GM21447 (cell line): ENCODE results near the gene TMEM237.

Experiments used
- ATAC-seq: cut with Tn5 transposase; IDR thresholded peaks from one replicate; pipeline ENCODE4 v1.9.1; 2021; ENCODE audit not compliant: unreplicated experiment

The TMEM237 gene

DNA sequence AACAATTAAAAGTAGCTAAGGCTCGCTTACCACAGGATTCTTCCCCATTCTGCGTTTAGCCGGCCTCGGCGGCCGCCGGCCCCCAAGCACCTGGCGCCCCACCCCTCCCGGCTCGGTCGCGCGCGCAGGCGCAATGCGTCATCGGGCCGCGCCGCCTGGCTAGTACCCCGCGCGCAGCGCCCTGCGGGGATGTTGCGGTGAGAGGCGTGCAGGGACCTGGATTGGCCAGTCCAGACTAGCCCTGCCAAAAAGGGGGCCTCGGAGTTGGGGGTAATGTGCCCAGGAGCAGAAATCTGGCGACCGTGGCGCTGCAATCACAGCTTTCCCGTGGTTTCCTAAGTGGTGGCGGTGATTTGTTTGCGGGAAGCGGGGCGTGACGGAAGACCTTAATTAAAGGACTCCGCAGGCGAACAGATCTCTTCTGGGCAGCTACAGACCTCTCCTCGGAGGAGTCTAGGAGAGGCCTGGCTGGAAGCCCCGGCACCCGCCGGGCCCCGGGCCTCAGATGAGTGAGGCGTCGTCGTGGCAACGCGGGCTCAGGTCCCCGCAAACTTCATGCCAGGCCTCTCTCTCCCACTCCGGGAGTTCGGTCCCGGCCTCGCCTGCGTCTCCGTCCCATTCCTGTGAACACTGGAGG lies 606 bp downstream of the TMEM237 start:
- peak; percentile 75 for ATAC-seq

DNA sequence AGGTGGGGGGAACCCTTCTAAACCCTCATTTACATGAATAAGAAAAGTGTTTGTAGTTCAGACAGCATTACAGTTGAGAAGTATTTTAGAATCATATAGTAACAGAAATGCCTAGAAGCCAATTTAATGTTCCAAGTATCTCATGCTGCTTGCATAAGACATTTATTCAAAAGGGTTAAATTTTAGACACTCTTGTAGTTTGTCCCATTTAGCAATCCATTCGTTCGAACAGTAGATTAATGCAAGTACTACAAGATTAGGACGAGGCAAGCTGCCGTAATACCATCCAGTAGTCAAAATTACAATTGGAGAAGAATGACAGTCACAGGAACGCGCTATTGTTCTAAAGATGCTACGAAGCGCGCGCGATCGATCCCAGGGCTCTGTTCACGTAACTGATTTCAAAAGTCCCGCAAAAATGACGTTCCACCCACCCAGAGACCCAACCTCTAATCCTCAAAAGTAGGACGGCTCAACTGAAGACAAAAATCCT lies 1.2 kb downstream of the TMEM237 start:
- peak; percentile 38 for ATAC-seq

DNA sequence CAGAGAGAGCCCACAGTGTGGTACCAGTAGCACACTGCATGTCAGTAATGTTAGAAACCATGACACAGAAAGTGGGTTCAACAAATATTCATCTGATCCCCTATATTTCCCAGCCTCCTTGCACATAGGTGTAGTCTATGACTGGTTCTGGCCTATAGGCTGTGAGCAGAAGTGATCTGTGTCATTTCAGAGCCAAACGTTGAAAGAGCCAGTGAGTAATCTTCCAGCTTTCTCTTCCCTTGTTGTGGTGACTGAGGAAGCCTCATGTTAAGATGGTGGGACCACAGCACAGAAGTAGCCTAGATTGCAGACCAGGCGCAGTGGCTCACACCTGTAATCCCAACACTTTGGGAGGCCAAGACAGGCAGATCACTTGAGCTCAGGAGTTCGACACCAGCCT lies 4.1 kb downstream of the TMEM237 start:
- no peak for ATAC-seq

DNA sequence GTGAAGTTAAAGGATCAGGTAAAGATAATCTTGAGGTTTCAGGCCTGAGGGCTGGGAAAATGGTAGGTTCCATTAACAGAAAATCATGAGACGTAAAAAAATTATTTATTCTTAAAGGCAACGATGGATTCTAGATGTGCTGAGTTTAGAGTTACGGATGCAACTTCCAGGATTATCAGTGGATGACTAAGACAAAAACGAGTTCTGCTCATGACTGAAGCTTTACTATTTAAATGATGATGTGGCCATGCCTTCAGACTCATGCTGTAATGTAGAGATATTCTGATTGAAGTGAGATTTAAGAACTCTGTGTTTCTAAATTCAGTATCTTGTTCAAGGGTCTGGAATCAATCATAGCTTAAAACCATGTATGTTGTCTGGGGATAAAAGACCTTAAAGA lies 5.0 kb downstream of the TMEM237 start:
- ATAC-seq: no peak

DNA sequence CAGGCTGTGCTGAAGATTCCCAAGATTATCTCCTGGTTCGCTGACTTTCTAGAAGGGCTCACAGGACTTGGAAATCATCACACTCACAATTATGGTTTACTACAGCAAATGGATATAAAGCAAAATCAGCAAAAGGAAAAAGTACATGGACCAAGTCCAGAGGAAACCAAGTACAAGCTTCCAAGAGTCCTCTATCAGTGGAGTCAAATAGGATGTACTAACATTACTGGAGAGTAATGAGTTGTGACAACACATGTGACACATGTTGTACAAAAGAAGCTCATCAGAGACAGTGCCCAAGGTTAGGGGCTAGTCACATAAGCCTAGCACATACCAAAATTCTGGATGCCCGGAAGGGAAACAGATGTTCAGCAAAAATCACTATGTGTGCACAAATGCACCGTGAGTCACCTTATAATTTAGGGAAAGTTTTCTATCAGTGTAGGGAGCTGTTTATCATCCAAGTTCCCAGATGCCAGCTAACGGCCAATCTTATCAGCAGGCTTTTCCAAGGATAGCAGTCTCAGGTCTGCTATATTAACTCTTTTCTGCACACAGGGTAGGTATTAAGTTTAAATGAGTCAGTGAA lies 9.5 kb downstream of the TMEM237 start:
- no peak for ATAC-seq

DNA sequence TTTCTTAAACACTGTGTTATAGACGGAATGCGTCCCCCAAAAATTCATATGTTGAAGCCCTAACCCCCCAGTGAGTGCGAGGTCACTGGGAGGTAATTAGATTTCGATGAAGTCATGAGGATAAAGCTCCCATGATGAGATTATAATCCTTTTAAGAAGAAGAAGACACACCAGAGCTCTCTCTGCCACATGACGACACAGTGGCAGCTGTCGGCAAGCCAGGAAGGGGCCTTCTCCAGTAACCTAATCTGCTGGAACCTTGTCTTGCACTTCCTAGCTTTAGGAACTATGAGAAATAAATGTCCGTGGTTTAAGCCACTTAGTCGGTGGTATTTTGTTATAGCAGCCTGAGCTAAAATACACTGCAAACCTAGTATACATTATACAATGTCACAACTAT lies 12.3 kb downstream of the TMEM237 start:
- no peak for ATAC-seq

DNA sequence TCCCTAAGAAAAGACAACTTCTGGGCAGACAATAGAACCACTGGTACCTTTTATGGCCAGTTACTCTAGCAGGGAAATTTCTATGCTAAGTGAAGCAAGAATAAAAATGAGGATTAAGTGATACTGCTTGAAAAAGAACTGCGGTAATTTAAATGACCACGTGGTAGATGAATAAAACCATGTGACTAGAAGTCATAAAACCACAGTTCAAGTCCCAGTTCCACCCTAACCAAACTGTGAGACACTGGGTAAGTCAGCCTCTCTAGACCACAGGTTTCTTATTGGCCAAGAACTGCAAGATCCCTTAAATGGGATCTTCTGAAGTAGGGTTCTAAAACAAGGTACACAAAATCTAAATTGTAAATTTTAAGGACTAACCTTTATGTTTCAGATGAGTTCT lies 12.7 kb downstream of the TMEM237 start:
- no peak for ATAC-seq

DNA sequence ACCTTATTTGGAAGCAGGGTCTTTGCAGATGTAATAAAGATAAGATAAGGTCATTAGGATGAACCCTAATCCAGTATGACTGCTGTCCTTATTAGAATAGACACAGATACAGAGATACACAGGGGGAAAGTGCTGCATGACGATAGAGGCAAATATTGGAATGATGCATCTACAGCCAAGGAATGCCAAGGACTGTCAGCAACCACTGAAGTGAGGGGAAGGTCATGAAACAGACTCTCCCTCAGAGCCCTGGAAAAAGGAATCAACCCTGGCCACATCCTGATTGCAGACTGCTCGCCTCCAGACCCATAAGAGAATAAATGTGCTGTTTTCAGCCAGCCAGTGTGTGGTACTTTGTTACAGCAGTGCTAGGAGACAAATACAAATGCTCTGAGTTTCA lies 14.8 kb downstream of the TMEM237 start:
- ATAC-seq: no peak

DNA sequence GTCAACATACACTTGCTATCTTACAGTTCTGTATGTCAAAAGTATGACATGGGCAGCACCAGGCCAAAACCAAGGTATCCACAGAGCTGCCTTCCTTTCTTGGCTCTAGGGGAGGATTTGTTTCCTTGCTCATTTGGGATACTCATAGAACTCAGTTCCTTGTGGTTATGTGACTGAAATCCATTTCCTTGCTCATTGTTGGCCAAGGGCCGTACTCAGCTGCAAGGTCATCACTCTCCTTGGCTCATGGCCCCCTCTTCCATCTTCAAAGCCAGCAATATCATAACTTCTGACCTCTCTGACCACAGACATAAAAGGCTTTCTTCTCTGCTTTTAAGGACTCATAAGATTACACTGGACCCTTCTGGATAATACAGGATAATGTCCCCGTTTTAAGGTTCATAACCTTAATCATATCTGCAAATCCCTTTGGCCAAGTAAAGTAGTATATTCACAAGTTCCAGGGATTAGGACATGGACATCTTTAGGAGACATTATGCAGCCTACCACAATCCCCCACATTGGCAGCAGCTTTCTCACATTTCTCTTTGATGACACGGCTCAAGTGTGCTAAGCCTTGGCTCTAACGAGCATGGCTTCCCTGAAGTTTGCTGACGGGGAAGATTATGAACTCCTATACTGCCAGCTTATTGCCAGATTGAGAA lies 20.9 kb downstream of the TMEM237 start:
- ATAC-seq: no peak

DNA sequence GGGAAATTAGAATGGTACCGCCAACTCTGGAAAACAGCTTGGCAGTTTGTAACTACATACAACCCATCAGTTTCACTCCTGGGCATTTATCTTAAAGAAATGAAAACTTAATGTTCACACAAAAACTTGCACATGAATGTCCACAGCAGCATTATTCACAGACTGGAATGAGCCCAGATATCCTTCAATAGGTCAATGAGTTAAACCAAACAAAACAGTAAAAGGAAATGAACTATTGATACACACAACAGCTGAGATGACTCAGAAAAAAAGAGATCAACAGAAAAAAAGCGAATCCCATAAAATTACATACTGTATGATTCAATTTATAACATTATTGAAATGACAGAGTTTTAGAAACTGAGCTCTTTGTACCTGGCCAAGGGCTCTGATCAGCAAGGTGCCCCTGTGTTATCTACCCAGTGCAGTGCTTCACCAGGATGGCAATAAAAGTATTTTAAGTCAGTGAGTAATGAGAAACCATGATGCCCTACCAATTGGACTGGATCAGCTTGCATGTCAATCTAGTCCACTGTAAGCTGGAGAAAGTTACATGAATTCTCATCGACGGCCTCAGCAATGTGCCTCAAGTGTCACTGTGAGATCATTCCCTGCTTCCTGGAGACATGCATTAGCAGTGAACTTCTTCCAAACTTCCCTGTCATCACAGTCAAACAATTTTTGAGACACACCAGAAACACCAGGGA lies 21.9 kb downstream of the TMEM237 start:
- ATAC-seq: no peak

DNA sequence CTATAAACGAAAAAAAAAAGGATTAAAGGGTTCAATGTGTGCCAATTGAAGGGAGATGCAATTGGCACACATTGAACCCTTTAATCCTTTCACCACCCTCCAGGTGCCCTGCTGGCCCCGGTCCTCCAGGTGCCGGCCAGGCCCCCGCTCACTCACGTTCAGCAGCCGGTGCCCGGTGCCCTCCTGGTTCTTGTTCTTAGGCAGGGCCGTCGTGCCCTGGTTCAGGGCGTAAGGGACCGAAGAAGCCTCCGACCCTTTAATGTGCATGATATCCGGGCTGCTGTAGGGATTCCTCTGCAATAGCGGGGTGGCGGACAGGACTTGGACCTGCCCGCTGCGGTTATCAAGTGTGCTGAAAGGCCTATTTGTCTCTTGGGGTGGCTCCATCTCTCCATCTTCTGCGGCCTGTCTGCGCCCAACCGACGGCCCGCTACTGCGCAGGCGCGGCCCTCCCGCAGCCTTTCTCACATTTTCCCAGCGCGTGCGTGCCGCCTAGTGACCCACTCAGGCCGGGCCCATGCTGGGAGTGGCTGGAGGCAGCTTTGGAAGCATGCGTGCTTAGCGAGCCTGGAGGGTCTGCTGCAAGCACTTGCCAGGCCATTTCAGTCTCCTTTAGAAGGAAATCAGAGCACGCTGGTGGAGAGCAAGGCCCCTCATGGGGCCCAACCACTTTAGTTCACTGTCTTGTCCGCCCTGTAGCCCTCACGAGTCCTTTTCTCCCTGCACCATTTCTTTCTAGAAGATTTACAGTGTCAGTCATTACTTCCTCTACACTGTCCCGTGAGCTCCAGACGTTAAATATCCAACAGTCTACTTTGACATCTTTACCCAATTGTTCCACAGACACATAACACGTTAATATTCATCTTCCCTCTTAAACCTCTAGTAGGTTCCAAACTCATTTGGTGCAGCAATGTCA lies 24.3 kb downstream of the TMEM237 start:
- ATAC-seq: no peak

DNA sequence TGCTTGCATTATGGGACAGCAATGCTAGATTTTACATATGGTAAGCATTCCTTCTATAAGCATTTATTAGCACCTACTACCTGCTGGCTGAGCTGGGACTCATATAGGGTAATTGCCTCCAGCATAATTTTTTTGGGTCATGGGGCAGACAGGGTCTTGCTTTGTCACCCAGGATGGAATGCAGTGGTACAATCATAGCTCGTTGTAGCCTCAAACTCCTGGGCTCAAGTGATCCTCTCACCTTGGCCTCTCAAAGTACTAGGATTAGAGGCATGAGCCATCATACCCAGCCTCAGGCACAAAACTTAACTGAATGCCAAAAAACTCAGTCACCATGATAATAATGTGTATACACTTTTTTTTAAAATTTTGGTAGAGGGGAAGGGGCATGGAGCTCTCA lies 35.3 kb downstream of the TMEM237 start:
- no peak for ATAC-seq

DNA sequence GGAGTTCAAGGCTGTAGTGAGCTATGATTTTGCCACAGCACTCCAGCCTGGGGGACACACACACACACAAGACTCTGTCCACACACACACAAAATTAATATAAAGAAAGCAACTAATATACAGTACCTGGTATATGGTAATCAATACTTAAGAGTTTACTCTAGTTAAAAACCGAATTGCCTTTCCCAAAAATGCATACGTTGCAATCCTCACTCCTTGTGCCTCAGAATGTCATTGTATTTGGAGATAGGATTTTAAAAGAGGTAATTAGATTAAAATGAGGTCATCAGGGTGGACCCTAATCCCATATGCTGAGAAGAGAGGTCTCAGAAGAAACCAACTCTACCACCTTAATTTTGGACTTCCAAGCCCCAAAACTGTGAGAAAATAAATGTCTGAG lies 35.7 kb downstream of the TMEM237 start:
- ATAC-seq: no peak

DNA sequence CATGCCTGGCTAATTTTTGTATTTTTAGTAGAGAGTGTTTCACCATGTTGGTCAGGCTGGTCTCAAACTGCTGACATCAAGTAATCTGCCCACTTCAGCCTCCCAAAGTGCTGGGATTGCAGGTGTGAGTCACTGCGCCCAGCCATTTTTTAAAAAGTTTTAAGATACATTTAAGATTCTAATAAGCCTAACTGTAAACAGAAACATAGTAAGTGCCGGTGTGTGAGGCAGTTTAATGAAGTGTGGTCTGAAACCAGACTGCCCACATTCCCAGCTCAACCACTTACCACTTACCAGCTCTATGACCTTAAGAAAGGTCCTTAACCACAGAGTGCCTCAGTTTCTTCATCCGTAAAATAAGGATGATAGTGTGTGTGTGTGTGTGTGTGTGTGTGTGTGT lies 42.4 kb downstream of the TMEM237 start:
- no peak for ATAC-seq

DNA sequence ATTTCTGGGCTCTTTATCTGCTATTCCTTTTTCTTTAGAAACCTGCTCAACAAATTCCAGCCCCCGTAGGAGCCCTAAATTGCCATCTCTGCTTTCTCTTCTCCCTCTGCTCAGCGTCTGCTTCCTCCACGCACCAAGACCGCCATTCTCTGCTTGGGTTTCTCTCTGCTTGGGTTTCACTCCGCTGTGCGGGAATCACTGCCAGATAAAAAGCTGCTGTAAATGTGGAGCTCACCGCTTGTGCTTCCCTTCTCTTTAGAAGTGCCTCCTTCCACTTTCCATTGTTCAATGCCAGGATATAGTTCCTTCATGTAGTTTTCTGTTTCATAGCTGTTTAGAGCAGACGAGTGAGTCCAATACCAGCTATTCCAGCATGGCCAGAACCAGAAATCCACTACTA lies 45.9 kb downstream of the TMEM237 start:
- no peak for ATAC-seq

DNA sequence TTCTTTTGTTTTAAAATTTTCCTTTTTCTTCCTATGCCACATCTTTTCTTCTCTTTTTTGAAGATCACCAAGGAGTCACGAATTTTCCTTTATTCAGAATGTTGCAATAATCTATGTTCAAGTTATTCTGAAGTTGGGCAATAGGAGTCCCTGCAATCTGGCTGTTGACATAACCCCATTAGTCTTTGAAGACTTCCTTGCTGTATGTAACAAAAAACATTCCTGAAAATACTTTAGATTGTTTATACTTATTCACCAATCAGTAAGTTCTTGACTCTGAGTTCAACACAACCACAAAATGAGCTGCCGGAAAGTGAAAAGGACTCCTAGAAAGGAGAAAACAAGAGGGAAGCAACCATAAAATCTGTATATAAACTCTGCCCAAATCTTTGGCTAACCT lies 62.8 kb downstream of the TMEM237 start:
- ATAC-seq: no peak

DNA sequence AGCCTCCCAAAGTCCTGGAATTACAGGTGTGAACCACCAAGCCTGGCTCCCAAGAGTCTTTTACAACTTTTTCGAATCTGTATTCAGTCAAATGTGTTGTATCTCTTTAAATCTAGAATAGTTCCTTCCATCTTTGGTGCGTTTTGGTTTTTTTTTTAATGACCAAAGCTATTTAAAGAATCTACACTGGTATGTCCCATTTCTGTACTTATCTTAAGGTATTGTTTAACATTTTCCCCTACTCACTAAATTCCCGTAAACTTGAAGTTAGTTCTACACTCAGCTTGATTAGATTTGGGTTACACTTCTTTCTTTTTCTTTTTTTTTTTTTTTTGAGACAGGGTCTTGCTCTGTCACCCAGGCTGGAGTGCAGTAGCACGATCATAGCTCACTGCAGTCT lies 63.8 kb downstream of the TMEM237 start:
- ATAC-seq: no peak

DNA sequence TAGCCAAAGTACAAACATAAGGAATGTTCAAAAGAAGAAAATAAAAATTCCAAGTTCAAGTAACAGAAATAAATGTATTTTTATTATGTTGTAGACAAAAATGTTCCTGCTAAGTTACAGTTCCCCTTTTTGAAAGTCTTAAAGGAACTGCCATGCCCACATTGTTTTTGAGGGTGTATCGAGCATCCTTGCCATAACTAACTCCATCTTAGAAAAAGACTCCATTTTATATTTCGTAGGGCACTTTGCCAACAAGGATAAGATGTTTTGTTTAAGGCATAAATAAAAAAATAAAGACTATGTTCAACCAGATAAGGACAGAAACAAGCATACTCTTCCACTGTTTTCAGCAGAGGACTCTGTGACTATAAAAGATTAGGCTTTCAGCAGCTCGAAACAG lies 67.3 kb downstream of the TMEM237 start:
- no peak for ATAC-seq

DNA sequence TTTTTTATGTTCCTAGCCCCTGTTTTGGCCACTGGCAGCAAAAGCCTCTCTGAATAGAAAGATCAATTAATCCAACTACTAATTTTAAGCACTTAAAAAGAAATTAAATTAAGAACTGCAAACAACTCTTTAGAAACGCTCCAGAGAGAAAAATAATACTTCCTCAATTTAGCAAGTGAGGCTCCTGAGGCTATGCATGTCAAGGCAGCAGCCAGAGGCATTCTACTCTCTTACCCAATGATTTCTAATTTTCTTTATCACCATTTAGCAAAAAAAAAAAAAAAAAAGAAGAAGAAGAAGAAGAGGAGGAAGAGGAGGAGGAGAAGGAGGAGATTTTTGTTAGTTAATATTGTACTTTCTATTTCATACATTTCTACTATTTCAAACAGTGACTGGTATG lies 68.5 kb downstream of the TMEM237 start:
- ATAC-seq: no peak

DNA sequence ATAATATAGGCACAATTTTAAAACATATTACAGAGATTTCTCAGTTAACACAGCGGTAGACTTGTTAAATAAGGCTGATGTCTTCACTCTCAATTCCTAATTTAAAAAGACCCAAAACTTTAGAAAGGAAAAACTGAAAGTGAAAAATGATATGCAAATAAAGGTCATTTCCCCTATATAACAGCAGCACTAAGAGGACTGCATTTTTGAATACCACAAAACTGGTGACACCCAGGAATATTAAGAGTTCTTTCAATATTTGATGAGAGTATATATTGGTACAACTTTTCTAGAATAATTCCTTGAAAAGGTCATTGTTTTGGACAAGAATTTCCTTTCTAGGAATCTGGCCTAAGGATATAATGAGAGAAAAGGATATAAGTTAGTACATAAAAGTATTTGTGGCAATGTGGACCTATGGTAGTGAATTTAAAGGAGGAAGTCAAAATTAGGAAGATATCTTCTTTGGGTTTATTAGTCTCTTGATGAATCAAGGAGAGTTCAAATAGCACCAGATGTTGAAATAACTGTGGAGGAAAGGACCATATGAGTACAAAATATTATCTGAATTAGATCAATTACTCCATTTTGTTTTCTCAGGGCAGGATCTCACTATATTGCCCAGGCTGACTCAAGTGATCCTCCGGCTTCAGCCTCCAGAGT lies 70.3 kb downstream of the TMEM237 start:
- ATAC-seq: peak; percentile 50
